Smooth muscle cell (in vitro differentiated cells): ENCODE data around the gene GPLD1. TPM values are rescaled to one million over a fixed set of nuclear protein-coding genes. Genes with fewer than 3 reads are reported as not detected.

Source experiments
- DNase-seq: peaks from one replicate; lab custom pipeline; 2025; ENCODE audit not compliant: unreplicated experiment; lab: John Stamatoyannopoulos, UW
- H2AFZ ChIP-seq: fragments of 200-600 bp; sonication (generic); 2 replicates; pipeline ENCODE4 v1.6.0; 2016; ENCODE audit warnings: antibody characterized with exemption, low read depth, mild to moderate bottlenecking
- H3F3A ChIP-seq: fragments of 200-600 bp; sonication (generic); 2 replicates; pipeline ENCODE4 v1.6.0; 2017; ENCODE audit warnings: antibody characterized with exemption, low read depth
- H3K27ac ChIP-seq: fragments of 200-600 bp; sonication (generic); 2 replicates; pipeline ENCODE4 v1.5.1; 2016; ENCODE audit warnings: low read depth, mild to moderate bottlenecking
- H3K27me3 ChIP-seq: fragments of 200-600 bp; sonication (generic); 2 replicates; pipeline ENCODE4 v1.6.1; 2016; ENCODE audit warnings: low read depth, mild to moderate bottlenecking
- H3K36me3 ChIP-seq: fragments of 200-600 bp; sonication (generic); 2 replicates; pipeline ENCODE4 v1.5.1; 2016; ENCODE audit warnings: low read depth
- H3K4me1 ChIP-seq: fragments of 200-600 bp; sonication (generic); 2 replicates; pipeline ENCODE4 v1.5.1; 2016; ENCODE audit warnings: low read depth
- H3K4me2 ChIP-seq: fragments of 200-600 bp; sonication (generic); 2 replicates; pipeline ENCODE4 v1.6.0; 2016; ENCODE audit warnings: mild to moderate bottlenecking
- H3K4me3 ChIP-seq: fragments of 200-600 bp; sonication (generic); 2 replicates; pipeline ENCODE4 v1.5.1; 2016; ENCODE audit warnings: mild to moderate bottlenecking
- H3K79me2 ChIP-seq: fragments of 200-600 bp; sonication (generic); 2 replicates; pipeline ENCODE4 v1.6.0; 2016; ENCODE audit warnings: low read depth, mild to moderate bottlenecking
- H3K9ac ChIP-seq: fragments of 200-600 bp; sonication (generic); 2 replicates; pipeline ENCODE4 v1.6.0; 2016; ENCODE audit warnings: low read depth
- H3K9me3 ChIP-seq: fragments of 200-600 bp; sonication (generic); replicated peaks from 2 replicates; pipeline ENCODE4 v1.5.1; 2016; ENCODE audit warnings: low read depth
- H4K20me1 ChIP-seq: fragments of 200-600 bp; sonication (generic); 2 replicates; pipeline ENCODE4 v1.6.0; 2016; ENCODE audit warnings: low read depth
- WGBS: methylation state at CpG from one replicate; pipeline ENCODE4 v1.1.7; 2016; ENCODE audit warnings: low lambda C conversion rate; 5-methylcytosine and 5-hydroxymethylcytosine counted together
- polyA plus RNA-seq: library from polyadenylated mRNA; unstranded; fragments of >200 nt; fragmentation: Nextera tagmentation; extraction: Ambion mirVana; gene quantifications from 2 replicates; pipeline ENCODE4 v1.2.1, GENCODE V29; 2016
- total RNA-seq: library from RNA; depleted of rRNA; stranded (reverse); fragments of >200 nt; gene quantifications from 2 replicates; pipeline ENCODE4 v1.2.3, GENCODE V29; 2014
- TF ChIP-seq, protein P1 (sequence below): fragments of 200-600 bp; sonication (generic); IDR thresholded peaks from 2 replicates; pipeline ENCODE4 v1.5.1; 2017; ENCODE audit warnings: borderline replicate concordance, mild to moderate bottlenecking, antibody characterized with exemption; ENCODE audit not compliant: insufficient read depth, poor library complexity, severe bottlenecking

Gene GPLD1
- total RNA-seq (0.13 and 0.27 TPM in 2 replicates), polyA plus RNA-seq (0.14 and 0.40 TPM in 2 replicates)

DNA sequence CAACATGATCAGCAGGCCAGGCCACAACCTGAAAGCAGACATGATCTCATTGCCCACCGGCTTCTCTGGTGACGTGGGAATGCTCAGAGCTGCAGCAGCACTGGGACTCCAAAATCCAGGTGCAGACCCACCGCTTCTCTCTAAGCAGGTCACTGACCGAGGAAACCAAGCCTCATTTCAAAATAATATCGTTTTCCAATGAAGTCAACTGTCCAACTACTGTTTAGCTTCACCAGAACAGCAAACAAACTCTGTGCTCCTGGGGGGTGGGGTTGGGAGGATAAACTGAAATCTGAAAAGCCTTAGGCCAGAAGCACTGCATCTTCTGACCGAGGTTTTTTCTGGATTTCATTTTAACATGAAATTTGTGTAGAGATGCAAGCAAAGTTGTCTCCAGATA, at the start of gene GPLD1:
Gene GPLD1 (minus strand): TSS at position 109 of the 400 bp plus-strand sequence. CDS start 67 bp downstream, at position 42.
- Histone ChIP-seq H3K9ac (no peak within 1 kb of the TSS), H3K79me2 (no peaks in the 10 kb centered on the region), H3K27me3 (no peaks in the 10 kb centered on the region), H4K20me1 (no peaks in the 10 kb centered on the region), H3K27ac (no peak within 1 kb of the TSS), H3K4me3 (no peak within 1 kb of the TSS), H3K4me2 (no peak within 1 kb of the TSS), H3K36me3 (no peaks in the 10 kb centered on the region), H3K9me3 (no peaks in the 10 kb centered on the region), H2AFZ (no peak within 1 kb of the TSS), H3F3A (no peaks in the 10 kb centered on the region), H3K4me1 (no peaks in the 10 kb centered on the region)
- TF ChIP-seq, protein P1, sequence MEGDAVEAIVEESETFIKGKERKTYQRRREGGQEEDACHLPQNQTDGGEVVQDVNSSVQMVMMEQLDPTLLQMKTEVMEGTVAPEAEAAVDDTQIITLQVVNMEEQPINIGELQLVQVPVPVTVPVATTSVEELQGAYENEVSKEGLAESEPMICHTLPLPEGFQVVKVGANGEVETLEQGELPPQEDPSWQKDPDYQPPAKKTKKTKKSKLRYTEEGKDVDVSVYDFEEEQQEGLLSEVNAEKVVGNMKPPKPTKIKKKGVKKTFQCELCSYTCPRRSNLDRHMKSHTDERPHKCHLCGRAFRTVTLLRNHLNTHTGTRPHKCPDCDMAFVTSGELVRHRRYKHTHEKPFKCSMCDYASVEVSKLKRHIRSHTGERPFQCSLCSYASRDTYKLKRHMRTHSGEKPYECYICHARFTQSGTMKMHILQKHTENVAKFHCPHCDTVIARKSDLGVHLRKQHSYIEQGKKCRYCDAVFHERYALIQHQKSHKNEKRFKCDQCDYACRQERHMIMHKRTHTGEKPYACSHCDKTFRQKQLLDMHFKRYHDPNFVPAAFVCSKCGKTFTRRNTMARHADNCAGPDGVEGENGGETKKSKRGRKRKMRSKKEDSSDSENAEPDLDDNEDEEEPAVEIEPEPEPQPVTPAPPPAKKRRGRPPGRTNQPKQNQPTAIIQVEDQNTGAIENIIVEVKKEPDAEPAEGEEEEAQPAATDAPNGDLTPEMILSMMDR, result no peak
- 87% methylated on average over 6 of the region's 6 CpGs for WGBS
- DNase-seq, result no peak

GRCh38 chr6:24537771-24538385, 48.5 kb upstream of the GPLD1 start:
- Histone ChIP-seq H3K9ac (no peak overlapping the region), H3K4me1 (no peaks in the 10 kb centered on the region), H2AFZ (no peak overlapping the region), H3K36me3 (no peaks in the 10 kb centered on the region), H4K20me1 (no peaks in the 10 kb centered on the region), H3K79me2 (no peaks in the 10 kb centered on the region), H3K27me3 (no peaks in the 10 kb centered on the region), H3K4me3 (no peak overlapping the region), H3F3A (no peaks in the 10 kb centered on the region), H3K27ac (no peak overlapping the region), H3K9me3 (no peaks in the 10 kb centered on the region), H3K4me2 (no peak overlapping the region)
- DNase-seq, result no peak
- TF ChIP-seq, protein P1, result no peak
- 91% methylated on average over 8 of the region's 8 CpGs for WGBS

GRCh38 chr6:24537082-24537699, 47.8 kb upstream of the GPLD1 start:
- no peaks in the 10 kb centered on the region for H3K4me1 ChIP-seq
- no peak for DNase-seq
- no peaks in the 10 kb centered on the region for H3K79me2 ChIP-seq
- H2AFZ ChIP-seq, result no peak overlapping the region
- WGBS, result 86% methylated on average over 8 of the region's 8 CpGs
- H3K4me3 ChIP-seq, result no peak overlapping the region
- no peaks in the 10 kb centered on the region for H3K27me3 ChIP-seq
- no peaks in the 10 kb centered on the region for H3K36me3 ChIP-seq
- TF ChIP-seq, protein P1, result no peak
- H3K4me2 ChIP-seq, result no peak overlapping the region
- no peaks in the 10 kb centered on the region for H4K20me1 ChIP-seq
- H3K27ac ChIP-seq, result no peak overlapping the region
- H3K9me3 ChIP-seq, result no peaks in the 10 kb centered on the region
- no peaks in the 10 kb centered on the region for H3F3A ChIP-seq
- no peak overlapping the region for H3K9ac ChIP-seq
